HK-2 (cell line): ENCODE results near the gene IKZF3.
"Not testable (repeated sequence)": the region's sequence is repeated elsewhere in the genome, so short reads cannot be mapped to it uniquely, and the experiment has no call there.

ENCODE experiments used
- DNase-seq: peaks from one replicate; pipeline ENCODE4 v3.0.0-alpha.2; 2018; ENCODE audit not compliant: unreplicated experiment

The IKZF3 gene

GRCh38 chr17:39781031-39781860 is 82.9 kb downstream of the IKZF3 start:
- DNase-seq: no peak

GRCh38 chr17:39777534-39778365 is 86.4 kb downstream of the IKZF3 start:
- no peak for DNase-seq

- no peak for DNase-seq
Observed at GRCh38 chr17:39776252-39776651, 87.9 kb downstream of the IKZF3 start.

- no peak for DNase-seq
Observed at GRCh38 chr17:39775031-39775430, 89.1 kb downstream of the IKZF3 start.

GRCh38 chr17:39774047-39774446 is 90.1 kb downstream of the IKZF3 start:
- no peak for DNase-seq

GRCh38 chr17:39772987-39773934 is 90.9 kb downstream of the IKZF3 start:
- no peak for DNase-seq

- no peak for DNase-seq
Observed at GRCh38 chr17:39772415-39772814, 91.7 kb downstream of the IKZF3 start.

GRCh38 chr17:39769974-39770587 is 94.0 kb downstream of the IKZF3 start:
- DNase-seq: no peak

- no peak for DNase-seq
Observed at GRCh38 chr17:39767147-39767546, 97.0 kb downstream of the IKZF3 start.

- DNase-seq: no peak
Observed at GRCh38 chr17:39765766-39766165, 98.3 kb downstream of the IKZF3 start.

- DNase-seq: no peak
Observed at GRCh38 chr17:39765175-39765574, 98.9 kb downstream of the IKZF3 start.

- not testable (repeated sequence) for DNase-seq
Observed at GRCh38 chr17:39764171-39764570, 99.9 kb downstream of the IKZF3 start.

- DNase-seq: no peak
Observed at GRCh38 chr17:39763051-39763820, 100.9 kb downstream of the IKZF3 start.

- no peak for DNase-seq
Observed at GRCh38 chr17:39761861-39762496, 102.1 kb downstream of the IKZF3 start.

GRCh38 chr17:39759204-39759603 is 104.9 kb downstream of the IKZF3 start:
- no peak for DNase-seq

GRCh38 chr17:39757931-39758873 is 105.9 kb downstream of the IKZF3 start:
- no peak for DNase-seq

- no peak for DNase-seq
Observed at GRCh38 chr17:39757176-39757662, 106.9 kb downstream of the IKZF3 start.

- no peak for DNase-seq
Observed at GRCh38 chr17:39756380-39757079, 107.6 kb downstream of the IKZF3 start.
